Parathyroid adenoma (tissue), 2 donors: Measurements from ENCODE around the gene KCNQ1.

ENCODE experiments used
- H2AFZ ChIP-seq: fragments of 300-600 bp; sonication (generic); one replicate; pipeline ENCODE4 v1.7.0; 2017; ENCODE audit warnings: antibody characterized with exemption, mild to moderate bottlenecking
- H3K27ac ChIP-seq: fragments of 300-600 bp; sonication (generic); one replicate; pipeline ENCODE4 v1.7.0; 2017
- H3K27me3 ChIP-seq: fragments of 300-600 bp; sonication (generic); one replicate; pipeline ENCODE4 v1.7.0; 2017; ENCODE audit warnings: low read length; ENCODE audit not compliant: control insufficient read depth, insufficient read depth
- H3K36me3 ChIP-seq: fragments of 300-600 bp; sonication (generic); one replicate; pipeline ENCODE4 v1.7.0; 2017; ENCODE audit warnings: low read length; ENCODE audit not compliant: control insufficient read depth, insufficient read depth
- H3K4me1 ChIP-seq: fragments of 300-600 bp; sonication (generic); one replicate; pipeline ENCODE4 v1.7.0; 2017; ENCODE audit warnings: control low read depth
- H3K4me2 ChIP-seq: fragments of 300-600 bp; sonication (generic); one replicate; pipeline ENCODE4 v1.7.0; 2017; ENCODE audit warnings: low read length
- H3K4me3 ChIP-seq: fragments of 300-600 bp; sonication (generic); one replicate; pipeline ENCODE4 v1.7.0; 2017; ENCODE audit warnings: low read depth, low read length
- H3K79me2 ChIP-seq: fragments of 300-600 bp; sonication (generic); one replicate; pipeline ENCODE4 v1.7.0; 2017; ENCODE audit warnings: control low read depth
- H3K9ac ChIP-seq: fragments of 300-600 bp; sonication (generic); one replicate; pipeline ENCODE4 v1.7.0; 2017; ENCODE audit warnings: mild to moderate bottlenecking
- H3K9me3 ChIP-seq: fragments of 300-600 bp; sonication (generic); one replicate; pipeline ENCODE4 v1.7.0; 2017; ENCODE audit warnings: low read length; ENCODE audit not compliant: control insufficient read depth
- CTCF ChIP-seq: fragments of 300-600 bp; sonication (generic); IDR thresholded peaks from one replicate; pipeline ENCODE4 v1.7.0; 2017; ENCODE audit warnings: antibody characterized with exemption, mild to moderate bottlenecking
- donor health status: primary hyperparathyroidism.

KCNQ1 gene

GRCh38 chr11:2732940-2733628 is 288.3 kb downstream of the KCNQ1 start:
- H3K27ac ChIP-seq, result no peak overlapping the region
- H3K9me3 ChIP-seq, result no peaks in the 10 kb centered on the region
- H3K79me2 ChIP-seq, result no peaks in the 10 kb centered on the region
- TF ChIP-seq CTCF, result no peak
- no peak overlapping the region for H3K4me2 ChIP-seq
- no peak overlapping the region for H3K4me3 ChIP-seq
- H3K9ac ChIP-seq, result no peak overlapping the region
- no peak overlapping the region for H2AFZ ChIP-seq
- H3K4me1 ChIP-seq, result no peaks in the 10 kb centered on the region
- H3K36me3 ChIP-seq, result no peaks in the 10 kb centered on the region
- H3K27me3 ChIP-seq, result no peaks in the 10 kb centered on the region

- Histone ChIP-seq H3K4me3 (no peak overlapping the region), H3K79me2 (no peaks in the 10 kb centered on the region), H3K4me1 (no peaks in the 10 kb centered on the region), H3K36me3 (no peaks in the 10 kb centered on the region), H3K27me3 (no peaks in the 10 kb centered on the region), H3K9ac (no peak overlapping the region), H3K27ac (no peak overlapping the region), H2AFZ (no peak overlapping the region), H3K4me2 (no peak overlapping the region), H3K9me3 (no peaks in the 10 kb centered on the region)
- TF ChIP-seq CTCF, result no peak
Measured at GRCh38 chr11:2734181-2735052, 289.6 kb downstream of the KCNQ1 start.

- no peak for TF ChIP-seq CTCF
- H3K36me3 ChIP-seq, result no peaks in the 10 kb centered on the region
- no peak overlapping the region for H3K4me2 ChIP-seq
- no peak overlapping the region for H3K4me3 ChIP-seq
- H3K9me3 ChIP-seq, result no peaks in the 10 kb centered on the region
- H3K27me3 ChIP-seq, result no peaks in the 10 kb centered on the region
- H2AFZ ChIP-seq, result no peak overlapping the region
- no peaks in the 10 kb centered on the region for H3K79me2 ChIP-seq
- H3K27ac ChIP-seq, result no peak overlapping the region
- H3K9ac ChIP-seq, result no peak overlapping the region
- no peaks in the 10 kb centered on the region for H3K4me1 ChIP-seq
Measured at GRCh38 chr11:2735053-2735589, 290.3 kb downstream of the KCNQ1 start.

- Histone ChIP-seq H3K79me2 (no peaks in the 10 kb centered on the region), H3K4me2 (no peak overlapping the region), H3K4me3 (no peak overlapping the region), H3K27me3 (no peaks in the 10 kb centered on the region), H3K9me3 (no peaks in the 10 kb centered on the region), H2AFZ (no peak overlapping the region), H3K27ac (no peak overlapping the region), H3K36me3 (no peaks in the 10 kb centered on the region), H3K9ac (no peak overlapping the region), H3K4me1 (no peaks in the 10 kb centered on the region)
- no peak for TF ChIP-seq CTCF
Measured at GRCh38 chr11:2736577-2737225, 291.9 kb downstream of the KCNQ1 start.
